Neural cell (in vitro differentiated cells): Measurements from ENCODE around the gene MYOG. TPM values are rescaled to one million over a fixed set of nuclear protein-coding genes. Genes with fewer than 3 reads are reported as not detected.

Source experiments
- H2AFZ ChIP-seq: fragments of 200-600, 300-800 bp; sonication (generic), shearing (Covaris generic); 2 replicates; pipeline ENCODE4 v1.6.0; 2014; ENCODE audit warnings: low read depth, mild to moderate bottlenecking, antibody characterized with exemption, low read length, moderate library complexity
- H3F3A ChIP-seq: fragments of 200-600 bp; shearing (Covaris generic); 2 replicates; pipeline ENCODE4 v1.6.1; 2016; ENCODE audit warnings: mild to moderate bottlenecking, moderate library complexity, mixed read lengths, antibody characterized with exemption, low read length; ENCODE audit not compliant: insufficient read depth, poor library complexity, severe bottlenecking
- H3K27ac ChIP-seq: fragments of 200-600, 300-800 bp; sonication (generic), shearing (Covaris generic); 2 replicates; pipeline ENCODE4 v1.5.1; 2014; ENCODE audit warnings: mild to moderate bottlenecking, low read length, moderate library complexity
- H3K27me3 ChIP-seq: fragments of 300-800, 200-600 bp; sonication (generic), shearing (Covaris generic); 2 replicates; pipeline ENCODE4 v1.6.0; 2014; ENCODE audit warnings: mild to moderate bottlenecking, low read depth, low read length, moderate library complexity; ENCODE audit not compliant: insufficient read depth
- H3K36me3 ChIP-seq: fragments of 300-800, 200-600 bp; sonication (generic), shearing (Covaris generic); 2 replicates; pipeline ENCODE4 v1.5.1; 2014; ENCODE audit warnings: mild to moderate bottlenecking, antibody characterized with exemption, low read length, moderate library complexity; ENCODE audit not compliant: insufficient read depth
- H3K4me2 ChIP-seq: fragments of 300-800, 200-600 bp; sonication (generic), shearing (Covaris generic); 2 replicates; pipeline ENCODE4 v1.6.0; 2014; ENCODE audit warnings: mild to moderate bottlenecking, low read length
- H3K4me3 ChIP-seq: fragments of 300-800, 200-600 bp; sonication (generic), shearing (Covaris generic); 2 replicates; pipeline ENCODE4 v1.5.1; 2014; ENCODE audit warnings: mild to moderate bottlenecking, low read length, moderate library complexity
- H3K79me2 ChIP-seq: fragments of 200-600 bp; shearing (Covaris generic); replicated peaks from 2 replicates; pipeline ENCODE4 v1.6.0; 2014; ENCODE audit warnings: mild to moderate bottlenecking, low read length, moderate library complexity; ENCODE audit not compliant: insufficient read depth
- H3K9ac ChIP-seq: fragments of 300-800, 200-600 bp; sonication (generic), shearing (Covaris generic); 2 replicates; pipeline ENCODE4 v1.6.1; 2016; ENCODE audit warnings: mild to moderate bottlenecking, low read length, mixed read lengths
- H3K9me2 ChIP-seq: fragments of 200-600 bp; shearing (Covaris generic); 2 replicates; pipeline ENCODE4 v1.6.1; 2016; ENCODE audit warnings: mild to moderate bottlenecking, low read length, mixed read lengths; ENCODE audit not compliant: insufficient read depth
- H3K9me3 ChIP-seq: fragments of 200-600, 300-800 bp; sonication (generic), shearing (Covaris generic); 2 replicates; pipeline ENCODE4 v1.6.1; 2016; ENCODE audit warnings: mild to moderate bottlenecking, mixed run types, low read length, moderate library complexity, mixed read lengths
- H4K20me1 ChIP-seq: fragments of 200-600 bp; shearing (Covaris generic); 2 replicates; pipeline ENCODE4 v1.6.1; 2016; ENCODE audit warnings: mild to moderate bottlenecking, mixed run types; ENCODE audit not compliant: insufficient read depth
- EP300 ChIP-seq: fragments of 450-650 bp; conservative IDR thresholded peaks from 2 replicates; pipeline ENCODE4 v1.6.1; 2014; ENCODE audit warnings: antibody characterized with exemption, mild to moderate bottlenecking, moderate library complexity; ENCODE audit not compliant: poor library complexity, severe bottlenecking
- EZH2 ChIP-seq: fragments of 200-600, 300-800 bp; shearing (Covaris generic), sonication (generic); IDR thresholded peaks from 2 replicates; pipeline ENCODE4 v1.6.1; 2014; ENCODE audit warnings: antibody characterized with exemption, low read length, borderline replicate concordance, mild to moderate bottlenecking; ENCODE audit not compliant: insufficient read depth, poor library complexity, severe bottlenecking
- MXI1 ChIP-seq: fragments of 450-650 bp; conservative IDR thresholded peaks from 2 replicates; pipeline ENCODE4 v1.6.1; 2014; ENCODE audit warnings: antibody characterized with exemption, mild to moderate bottlenecking; ENCODE audit not compliant: poor library complexity, severe bottlenecking
- POLR2AphosphoS5 ChIP-seq: IDR thresholded peaks from 2 replicates; pipeline ENCODE4 v1.6.1; 2012
- RAD21 ChIP-seq: fragments of 450-650 bp; conservative IDR thresholded peaks from 2 replicates; pipeline ENCODE4 v1.6.1; 2014; ENCODE audit warnings: antibody characterized with exemption, mild to moderate bottlenecking, moderate library complexity
- REST ChIP-seq: IDR thresholded peaks from 2 replicates; pipeline ENCODE4 v1.6.1; 2012; ENCODE audit warnings: borderline replicate concordance
- SMC3 ChIP-seq: fragments of 450-650 bp; conservative IDR thresholded peaks from 2 replicates; pipeline ENCODE4 v1.6.1; 2014; ENCODE audit warnings: antibody characterized with exemption, mild to moderate bottlenecking, moderate library complexity; ENCODE audit not compliant: poor library complexity
- TAF1 ChIP-seq: IDR thresholded peaks from 2 replicates; pipeline ENCODE4 v1.6.1; 2012; ENCODE audit warnings: low read depth
- polyA plus RNA-seq: library from polyadenylated mRNA; depleted of rRNA; stranded (reverse); fragments of >200 nt; gene quantifications from 2 replicates; pipeline ENCODE4 v1.2.3, GENCODE V29; 2014
- TF ChIP-seq, protein P1 (sequence below): fragments of 450-650 bp; IDR thresholded peaks from 2 replicates; pipeline ENCODE4 v1.5.1; 2014; ENCODE audit warnings: antibody characterized with exemption, mild to moderate bottlenecking, moderate library complexity; ENCODE audit not compliant: poor library complexity, severe bottlenecking

The MYOG gene
- polyA plus RNA-seq, 1 donor from 2014 or later = not detected

DNA sequence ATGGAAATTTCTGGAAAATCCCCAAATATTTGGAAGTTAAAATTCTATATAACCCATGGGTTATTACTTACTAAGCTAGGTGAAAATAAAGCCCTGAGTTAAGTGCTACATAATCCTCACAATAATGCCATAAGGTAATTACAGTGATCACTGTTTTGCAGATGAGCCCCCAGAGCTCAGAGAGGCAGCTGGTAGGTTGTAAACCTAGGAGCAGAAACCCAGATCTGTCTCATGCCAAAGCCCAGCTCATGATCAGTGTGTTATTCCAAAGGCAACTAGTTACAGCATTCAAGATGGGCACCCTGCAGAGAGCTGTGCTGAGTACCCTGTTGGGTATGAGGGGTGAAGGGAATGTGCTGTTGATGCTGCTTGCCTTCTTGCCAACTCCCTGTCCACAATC lies 10.8 kb upstream of the MYOG start (continued):
- TF ChIP-seq SMC3 (no peak), EP300 (no peak)

GRCh38 chr1:203095061-203095690 lies 9.4 kb upstream of the MYOG start:
- Histone ChIP-seq H3K9me3 (peaks cover 6% of the 10 kb centered on the region), H3K9me2 (no peaks in the 10 kb centered on the region)
- TF ChIP-seq MXI1 (no peak), TAF1 (no peak), RAD21 (no peak), REST (no peak), EP300 (no peak), POLR2AphosphoS5 (no peak), EZH2 (no peak), SMC3 (no peak)
- TF ChIP-seq, protein P1, sequence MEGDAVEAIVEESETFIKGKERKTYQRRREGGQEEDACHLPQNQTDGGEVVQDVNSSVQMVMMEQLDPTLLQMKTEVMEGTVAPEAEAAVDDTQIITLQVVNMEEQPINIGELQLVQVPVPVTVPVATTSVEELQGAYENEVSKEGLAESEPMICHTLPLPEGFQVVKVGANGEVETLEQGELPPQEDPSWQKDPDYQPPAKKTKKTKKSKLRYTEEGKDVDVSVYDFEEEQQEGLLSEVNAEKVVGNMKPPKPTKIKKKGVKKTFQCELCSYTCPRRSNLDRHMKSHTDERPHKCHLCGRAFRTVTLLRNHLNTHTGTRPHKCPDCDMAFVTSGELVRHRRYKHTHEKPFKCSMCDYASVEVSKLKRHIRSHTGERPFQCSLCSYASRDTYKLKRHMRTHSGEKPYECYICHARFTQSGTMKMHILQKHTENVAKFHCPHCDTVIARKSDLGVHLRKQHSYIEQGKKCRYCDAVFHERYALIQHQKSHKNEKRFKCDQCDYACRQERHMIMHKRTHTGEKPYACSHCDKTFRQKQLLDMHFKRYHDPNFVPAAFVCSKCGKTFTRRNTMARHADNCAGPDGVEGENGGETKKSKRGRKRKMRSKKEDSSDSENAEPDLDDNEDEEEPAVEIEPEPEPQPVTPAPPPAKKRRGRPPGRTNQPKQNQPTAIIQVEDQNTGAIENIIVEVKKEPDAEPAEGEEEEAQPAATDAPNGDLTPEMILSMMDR = no peak

DNA sequence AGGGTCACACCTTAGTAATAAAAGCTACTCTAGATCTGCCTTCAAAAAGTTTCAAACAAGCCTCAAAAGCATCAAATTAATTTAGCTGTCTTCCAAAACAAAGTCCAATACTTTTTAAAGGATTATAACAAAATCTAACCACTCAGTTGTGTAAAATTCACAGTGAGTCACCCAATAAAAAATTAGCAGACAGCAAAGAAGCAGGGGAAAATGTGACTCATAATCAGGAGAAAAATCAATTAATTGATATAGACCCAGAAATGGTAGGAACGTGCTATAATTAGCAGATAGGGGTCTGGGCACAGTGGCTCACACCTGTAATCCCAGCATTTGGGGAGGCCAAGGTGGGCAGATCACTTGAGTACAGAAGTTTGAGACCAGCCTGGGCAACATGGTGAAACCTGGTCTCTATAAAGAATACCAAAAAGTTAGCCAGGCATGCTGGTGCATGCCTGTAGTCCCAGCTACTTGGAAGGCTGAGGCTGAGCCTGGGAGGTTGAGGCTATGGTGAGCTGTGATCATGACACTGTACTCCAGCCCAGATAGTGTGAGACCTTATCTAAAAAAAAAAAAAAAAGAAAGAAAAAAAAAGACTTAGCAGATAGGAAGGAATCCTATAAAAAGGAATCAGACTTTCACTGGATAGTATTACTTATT lies 8.1 kb upstream of the MYOG start:
- peaks cover 6% of the 10 kb centered on the region for H3K9me3 ChIP-seq
- no peaks in the 10 kb centered on the region for H3F3A ChIP-seq
- no peaks in the 10 kb centered on the region for H4K20me1 ChIP-seq
- TF ChIP-seq EP300 (no peak), EZH2 (no peak), POLR2AphosphoS5 (no peak), MXI1 (no peak), TAF1 (no peak), RAD21 (no peak), REST (no peak), SMC3 (no peak)
- TF ChIP-seq, protein P1 = no peak
- H3K79me2 ChIP-seq = no peaks in the 10 kb centered on the region
- H3K9ac ChIP-seq = no peak overlapping the region
- no peak overlapping the region for H3K27ac ChIP-seq
- H3K36me3 ChIP-seq = no peaks in the 10 kb centered on the region
- no peaks in the 10 kb centered on the region for H3K9me2 ChIP-seq
- H2AFZ ChIP-seq = no peak overlapping the region
- H3K4me2 ChIP-seq = no peak overlapping the region
- no peak overlapping the region for H3K4me3 ChIP-seq
- H3K27me3 ChIP-seq = no peaks in the 10 kb centered on the region

More at GRCh38 chr1:203095061-203095690, 9.4 kb upstream of the MYOG start:
- H3K36me3 ChIP-seq = no peaks in the 10 kb centered on the region
- H3F3A ChIP-seq = no peaks in the 10 kb centered on the region
- H3K4me3 ChIP-seq = no peak overlapping the region
- no peak overlapping the region for H3K9ac ChIP-seq
- no peaks in the 10 kb centered on the region for H3K27me3 ChIP-seq
- H2AFZ ChIP-seq = no peak overlapping the region
- H3K27ac ChIP-seq = no peak overlapping the region
- H4K20me1 ChIP-seq = no peaks in the 10 kb centered on the region
- no peak overlapping the region for H3K4me2 ChIP-seq
- H3K79me2 ChIP-seq = no peaks in the 10 kb centered on the region
